ENCODE measurements around the gene BCL11A.
A peak's percentile ranks its signal among the peaks of the same experiment; 100 is the strongest.

The BCL11A gene

GRCh38 chr2:60553495-60554073, at the start of gene BCL11A:
TSS of gene BCL11A (minus strand) at chr2:60553654. CDS start at chr2:60553270, 384 bp downstream.
- no peak for DNase-seq

- no peak for DNase-seq
Observed at GRCh38 chr2:60602828-60603532, 49.5 kb upstream of the BCL11A start.

- DNase-seq, result no peak
Observed at GRCh38 chr2:60602388-60602787, 48.9 kb upstream of the BCL11A start.

GRCh38 chr2:60598271-60598670, 44.8 kb upstream of the BCL11A start:
- DNase-seq, result no peak

- DNase-seq, result no peak
Observed at GRCh38 chr2:60597346-60597745, 43.9 kb upstream of the BCL11A start.

- no peak for DNase-seq
Observed at GRCh38 chr2:60596411-60596810, 43.0 kb upstream of the BCL11A start.

GRCh38 chr2:60595953-60596352, 42.5 kb upstream of the BCL11A start:
- no peak for DNase-seq

- no peak for DNase-seq
Observed at GRCh38 chr2:60589104-60589503, 35.6 kb upstream of the BCL11A start.

- DNase-seq, result no peak
Observed at GRCh38 chr2:60586081-60586480, 32.6 kb upstream of the BCL11A start.

GRCh38 chr2:60585276-60585675, 31.8 kb upstream of the BCL11A start:
- no peak for DNase-seq

GRCh38 chr2:60583604-60584003, 30.1 kb upstream of the BCL11A start:
- DNase-seq, result no peak

- DNase-seq, result peak; percentile 46 to 61
Observed at GRCh38 chr2:60581433-60582282, 28.2 kb upstream of the BCL11A start.

- no peak for DNase-seq
Observed at GRCh38 chr2:60577682-60578283, 24.3 kb upstream of the BCL11A start.

- DNase-seq, result no peak
Observed at GRCh38 chr2:60573251-60573650, 19.8 kb upstream of the BCL11A start.

- no peak for DNase-seq
Observed at GRCh38 chr2:60570251-60570650, 16.8 kb upstream of the BCL11A start.

GRCh38 chr2:60569680-60570111, 16.2 kb upstream of the BCL11A start:
- no peak for DNase-seq

- DNase-seq, result no peak
Observed at GRCh38 chr2:60567919-60568768, 14.7 kb upstream of the BCL11A start.

GRCh38 chr2:60567096-60567495, 13.6 kb upstream of the BCL11A start:
- DNase-seq, result no peak

GRCh38 chr2:60565472-60565871, 12.0 kb upstream of the BCL11A start:
- no peak for DNase-seq

- DNase-seq, result no peak
Observed at GRCh38 chr2:60560734-60561644, 7.5 kb upstream of the BCL11A start.

- no peak for DNase-seq
Observed at GRCh38 chr2:60559880-60560279, 6.4 kb upstream of the BCL11A start.

Data from stimulated activated CD4-positive, alpha-beta T cell treated with anti-CD3 and anti-CD28 coated beads, Interleukin-4, amount 100 ng/mL, for 4 hours (primary cell).